ENCODE results near the gene SSC5D.
A peak's percentile ranks its signal among the peaks of the same experiment; 100 is the strongest.

Gene SSC5D

DNA sequence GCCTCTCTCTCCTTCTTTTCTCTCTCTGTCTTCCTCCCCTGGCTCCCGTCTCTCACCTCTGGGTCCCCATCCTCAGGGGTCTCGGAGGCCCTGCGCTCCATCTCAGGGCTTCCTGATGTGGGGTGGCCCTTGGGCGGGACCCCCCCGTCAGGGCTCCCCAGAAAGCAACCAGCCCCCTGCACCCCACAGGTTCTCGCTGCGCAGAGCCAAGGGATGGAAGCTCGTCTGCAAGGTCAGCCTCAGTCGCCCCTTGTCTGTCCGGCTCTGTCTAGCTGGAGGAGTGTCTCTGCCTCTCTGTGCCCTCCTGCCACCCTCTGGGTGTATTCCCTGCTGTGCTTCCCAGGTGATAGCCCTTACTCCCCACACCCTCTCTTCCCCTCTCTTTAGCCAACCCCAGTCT lies 57.2 kb downstream of the SSC5D start, which contains the start of gene SBK3:
Gene SBK3 (minus strand): TSS at position 101 of the 400 bp plus-strand sequence. CDS start 0 bp downstream, at position 101.
- no peaks in the 10 kb centered on the region; the same call in 1 of the 2 replicates for H3K27me3 ChIP-seq (ENCODE audit: control insufficient read depth, insufficient read depth, low read length)
- H3K9me3 ChIP-seq (ENCODE audit: control insufficient read depth, insufficient read depth, low read depth, low read length) = no peaks in the 10 kb centered on the region
- H3K36me3 ChIP-seq (ENCODE audit: control insufficient read depth, insufficient read depth, low read length) = no peaks in the 10 kb centered on the region
- H3K9ac ChIP-seq (ENCODE audit: low read length) = no peak within 1 kb of the TSS
- no peak within 1 kb of the TSS for H3K27ac ChIP-seq (ENCODE audit: low read depth, low read length)
- peaks cover 33% of the 10 kb centered on the region for H3K4me1 ChIP-seq (ENCODE audit: control insufficient read depth, insufficient read depth, low read length)
- H3K4me3 ChIP-seq (ENCODE audit: low read depth, low read length) = no peak within 1 kb of the TSS

DNA sequence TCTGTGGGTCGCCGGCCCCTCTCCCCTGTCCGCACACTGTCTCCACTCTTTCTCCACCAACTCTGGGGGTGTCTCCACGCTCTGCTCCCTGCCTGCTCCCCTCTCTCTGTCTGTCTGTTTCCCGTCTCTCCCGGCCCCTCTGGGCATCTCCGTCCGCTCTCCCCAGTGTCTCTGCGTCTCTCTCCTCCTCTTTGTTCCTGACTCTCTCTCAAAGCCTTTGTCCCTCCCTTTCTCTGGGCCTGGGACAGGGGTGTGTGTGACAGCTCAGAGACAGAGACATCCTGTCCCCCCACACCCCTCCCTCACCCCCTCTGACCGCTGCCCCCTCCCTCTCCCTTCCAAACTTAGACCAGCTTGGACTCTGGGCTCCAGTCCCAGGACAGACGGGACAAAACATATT lies 57.8 kb downstream of the SSC5D start:
- no peaks in the 10 kb centered on the region for H3K9me3 ChIP-seq (ENCODE audit: control insufficient read depth, insufficient read depth, low read depth, low read length)
- no peak overlapping the region for H3K4me3 ChIP-seq (ENCODE audit: low read depth, low read length)
- H3K36me3 ChIP-seq (ENCODE audit: control insufficient read depth, insufficient read depth, low read length) = no peaks in the 10 kb centered on the region
- no peak overlapping the region for H3K27ac ChIP-seq (ENCODE audit: low read depth, low read length)
- H3K9ac ChIP-seq (ENCODE audit: low read length) = no peak overlapping the region
- peaks cover 33% of the 10 kb centered on the region for H3K4me1 ChIP-seq (ENCODE audit: control insufficient read depth, insufficient read depth, low read length)
- no peaks in the 10 kb centered on the region; the same call in 1 of the 2 replicates for H3K27me3 ChIP-seq (ENCODE audit: control insufficient read depth, insufficient read depth, low read length)

DNA sequence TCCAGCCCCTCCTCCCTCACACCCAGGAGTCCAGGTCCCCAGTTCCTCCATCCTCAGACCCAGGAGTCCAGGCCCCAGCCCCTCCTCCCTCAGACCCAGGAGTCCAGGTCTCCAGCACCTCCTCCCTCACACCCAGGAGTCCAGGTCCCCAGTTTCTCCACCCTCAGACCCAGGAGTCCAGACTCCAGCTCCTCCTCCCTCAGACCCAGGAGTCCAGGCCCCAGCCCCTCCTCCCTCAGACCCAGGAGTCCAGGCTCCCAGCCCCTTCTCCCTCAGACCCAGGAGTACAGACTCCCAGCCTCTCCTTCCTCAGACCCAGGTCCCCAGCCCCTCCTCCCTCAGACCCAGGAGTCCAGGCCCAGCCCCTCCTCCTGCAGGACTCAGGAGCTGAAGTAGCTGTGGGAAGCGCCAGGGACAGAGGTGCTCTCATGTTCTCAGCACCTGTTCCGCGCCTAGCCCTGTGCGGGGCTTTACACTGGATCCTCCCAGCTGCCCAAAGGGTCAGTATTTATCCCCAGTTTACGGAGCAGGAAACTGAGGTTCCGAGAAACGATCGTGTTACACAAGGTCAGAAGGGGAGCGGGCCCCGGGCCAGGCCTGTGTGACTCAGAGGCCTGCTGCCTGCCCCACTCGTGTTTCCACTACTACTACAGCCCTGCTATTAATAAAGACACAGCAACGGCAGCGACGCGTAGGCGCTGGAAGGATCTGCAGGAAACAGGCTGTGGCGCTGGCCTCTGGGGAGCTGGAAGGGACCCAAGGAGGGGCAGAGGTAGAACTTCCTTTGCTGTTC lies 58.8 kb downstream of the SSC5D start:
- no peak overlapping the region for H3K27ac ChIP-seq (ENCODE audit: low read depth, low read length)
- H3K4me3 ChIP-seq (ENCODE audit: low read depth, low read length) = no peak overlapping the region
- peaks cover 33% of the 10 kb centered on the region for H3K4me1 ChIP-seq (ENCODE audit: control insufficient read depth, insufficient read depth, low read length)
- H3K36me3 ChIP-seq (ENCODE audit: control insufficient read depth, insufficient read depth, low read length) = no peaks in the 10 kb centered on the region
- H3K9ac ChIP-seq (ENCODE audit: low read length) = no peak overlapping the region
- no peaks in the 10 kb centered on the region for H3K9me3 ChIP-seq (ENCODE audit: control insufficient read depth, insufficient read depth, low read depth, low read length)
- H3K27me3 ChIP-seq (ENCODE audit: control insufficient read depth, insufficient read depth, low read length) = no peaks in the 10 kb centered on the region; the same call in 1 of the 2 replicates

DNA sequence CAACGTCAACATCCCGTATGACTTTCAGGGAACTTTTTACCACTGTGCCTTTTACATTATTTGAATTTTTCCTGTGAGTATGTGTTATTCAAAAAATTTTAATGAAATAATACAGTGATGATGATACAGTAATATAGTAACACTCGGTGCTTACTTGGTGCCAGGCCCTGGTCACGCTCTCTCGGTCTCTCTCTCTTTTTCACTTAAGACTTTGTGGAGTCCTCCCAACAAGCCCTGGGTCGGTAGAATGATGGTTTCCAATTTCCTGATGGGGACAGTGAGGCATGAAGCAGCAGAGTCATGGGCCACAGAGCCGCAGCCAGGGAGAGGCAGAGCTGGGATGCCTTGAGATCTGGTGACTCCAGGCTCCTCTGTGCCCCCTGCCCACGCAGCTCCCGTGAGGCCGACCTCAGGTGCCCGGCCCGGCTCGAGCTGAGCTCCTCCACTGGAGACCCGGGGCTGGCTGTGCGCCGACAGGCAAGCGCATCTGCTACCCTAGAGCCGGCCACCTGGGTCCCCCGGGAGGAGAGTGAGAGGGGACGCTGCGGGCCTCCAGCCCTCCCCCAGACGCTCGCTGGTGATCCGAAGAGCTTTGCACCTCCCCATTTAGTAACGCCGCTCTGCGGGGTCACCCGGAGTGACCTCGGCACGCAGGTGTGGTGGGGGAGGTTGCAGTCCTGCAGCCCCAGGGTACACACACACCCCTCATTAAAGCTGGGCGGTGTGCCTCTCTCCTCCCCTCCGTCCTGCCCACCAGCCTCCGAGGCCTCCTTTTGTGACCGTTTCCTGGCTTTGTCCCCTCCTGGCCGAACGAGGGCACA lies 61.5 kb downstream of the SSC5D start:
- Histone ChIP-seq H3K36me3 (ENCODE audit: control insufficient read depth, insufficient read depth, low read length) (no peaks in the 10 kb centered on the region), H3K9ac (ENCODE audit: low read length) (peak overlapping the region; percentile 63), H3K27ac (ENCODE audit: low read depth, low read length) (peak overlapping the region; percentile 13; the same call in 1 of the 2 replicates), H3K9me3 (ENCODE audit: control insufficient read depth, insufficient read depth, low read depth, low read length) (no peaks in the 10 kb centered on the region), H3K4me3 (ENCODE audit: low read depth, low read length) (peak overlapping the region; percentile 52), H3K27me3 (ENCODE audit: control insufficient read depth, insufficient read depth, low read length) (peaks cover 13% of the 10 kb centered on the region; the same call in 1 of the 2 replicates), H3K4me1 (ENCODE audit: control insufficient read depth, insufficient read depth, low read length) (peaks cover 44% of the 10 kb centered on the region)

DNA sequence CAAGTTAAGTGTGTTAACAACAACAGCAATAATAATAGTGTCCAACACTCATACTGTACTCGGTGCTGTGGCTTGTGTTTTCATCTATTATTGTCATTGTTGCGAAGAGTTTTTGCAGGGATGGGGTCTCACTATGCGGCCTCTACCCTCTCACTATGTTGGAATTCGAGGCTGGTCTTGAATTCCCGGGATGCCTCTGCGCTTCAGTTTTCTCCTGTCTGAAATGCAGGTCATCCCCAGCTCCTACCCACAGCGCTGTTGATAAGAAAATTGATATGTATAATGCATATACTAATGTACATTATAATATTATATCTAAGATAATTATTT lies 62.0 kb downstream of the SSC5D start:
- Histone ChIP-seq H3K27me3 (ENCODE audit: control insufficient read depth, insufficient read depth, low read length) (peaks cover 13% of the 10 kb centered on the region; the same call in 1 of the 2 replicates), H3K36me3 (ENCODE audit: control insufficient read depth, insufficient read depth, low read length) (no peaks in the 10 kb centered on the region), H3K9ac (ENCODE audit: low read length) (peak overlapping the region; percentile 63), H3K4me3 (ENCODE audit: low read depth, low read length) (peak overlapping the region; percentile 52), H3K9me3 (ENCODE audit: control insufficient read depth, insufficient read depth, low read depth, low read length) (no peaks in the 10 kb centered on the region), H3K4me1 (ENCODE audit: control insufficient read depth, insufficient read depth, low read length) (peaks cover 44% of the 10 kb centered on the region), H3K27ac (ENCODE audit: low read depth, low read length) (no peak overlapping the region)

DNA sequence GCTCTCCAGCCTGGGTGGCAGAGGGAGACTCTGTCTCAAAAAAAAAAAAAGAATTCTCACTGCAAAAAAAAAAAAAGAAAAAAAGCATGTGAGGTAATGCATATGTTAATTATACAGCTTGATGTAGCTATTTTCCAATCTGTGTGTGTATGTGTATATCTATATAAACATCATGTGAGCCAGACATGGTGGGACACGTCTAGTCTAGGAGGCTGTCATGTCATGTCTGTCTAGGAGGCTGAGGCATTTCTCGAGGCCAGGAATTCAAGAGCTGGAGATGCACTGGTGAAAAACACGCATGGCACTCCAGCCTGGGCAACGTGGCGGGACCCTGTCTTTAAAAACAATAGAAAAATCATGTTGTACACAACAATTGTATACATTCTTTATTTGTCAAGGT lies 64.0 kb downstream of the SSC5D start:
- Histone ChIP-seq H3K27ac (ENCODE audit: low read depth, low read length) (no peak overlapping the region), H3K9ac (ENCODE audit: low read length) (no peak overlapping the region), H3K9me3 (ENCODE audit: control insufficient read depth, insufficient read depth, low read depth, low read length) (no peaks in the 10 kb centered on the region), H3K27me3 (ENCODE audit: control insufficient read depth, insufficient read depth, low read length) (peaks cover 13% of the 10 kb centered on the region; the same call in 1 of the 2 replicates), H3K4me3 (ENCODE audit: low read depth, low read length) (no peak overlapping the region), H3K36me3 (ENCODE audit: control insufficient read depth, insufficient read depth, low read length) (no peaks in the 10 kb centered on the region), H3K4me1 (ENCODE audit: control insufficient read depth, insufficient read depth, low read length) (peaks cover 29% of the 10 kb centered on the region)

DNA sequence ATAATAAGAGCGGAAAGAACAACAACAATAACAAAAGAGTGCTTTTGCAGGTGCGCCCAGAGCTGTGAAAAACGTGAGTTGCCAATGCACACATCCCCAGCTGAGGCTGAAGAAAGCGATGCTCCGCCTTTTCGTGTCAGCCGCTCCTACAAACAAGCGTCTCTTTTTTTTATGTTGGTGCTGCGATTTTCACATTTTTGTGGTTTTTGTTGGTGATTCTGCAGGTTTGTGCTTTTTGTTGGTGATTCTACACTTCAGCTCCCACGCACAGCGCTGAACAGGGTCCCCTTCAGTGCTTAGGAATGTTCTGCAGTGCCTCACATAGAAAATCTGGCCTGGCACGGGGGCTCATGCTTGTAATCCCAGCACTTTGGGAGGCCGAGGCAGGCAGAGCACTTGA lies 64.4 kb downstream of the SSC5D start:
- no peak overlapping the region for H3K27ac ChIP-seq (ENCODE audit: low read depth, low read length)
- H3K9ac ChIP-seq (ENCODE audit: low read length) = no peak overlapping the region
- H3K4me1 ChIP-seq (ENCODE audit: control insufficient read depth, insufficient read depth, low read length) = peaks cover 25% of the 10 kb centered on the region
- 0 out of 2 replicates have a peak overlapping the region, but pooled peaks have one; percentile 21 for H3K4me3 ChIP-seq (ENCODE audit: low read depth, low read length)
- no peaks in the 10 kb centered on the region for H3K9me3 ChIP-seq (ENCODE audit: control insufficient read depth, insufficient read depth, low read depth, low read length)
- H3K27me3 ChIP-seq (ENCODE audit: control insufficient read depth, insufficient read depth, low read length) = peaks cover 13% of the 10 kb centered on the region; the same call in 1 of the 2 replicates
- H3K36me3 ChIP-seq (ENCODE audit: control insufficient read depth, insufficient read depth, low read length) = no peaks in the 10 kb centered on the region

DNA sequence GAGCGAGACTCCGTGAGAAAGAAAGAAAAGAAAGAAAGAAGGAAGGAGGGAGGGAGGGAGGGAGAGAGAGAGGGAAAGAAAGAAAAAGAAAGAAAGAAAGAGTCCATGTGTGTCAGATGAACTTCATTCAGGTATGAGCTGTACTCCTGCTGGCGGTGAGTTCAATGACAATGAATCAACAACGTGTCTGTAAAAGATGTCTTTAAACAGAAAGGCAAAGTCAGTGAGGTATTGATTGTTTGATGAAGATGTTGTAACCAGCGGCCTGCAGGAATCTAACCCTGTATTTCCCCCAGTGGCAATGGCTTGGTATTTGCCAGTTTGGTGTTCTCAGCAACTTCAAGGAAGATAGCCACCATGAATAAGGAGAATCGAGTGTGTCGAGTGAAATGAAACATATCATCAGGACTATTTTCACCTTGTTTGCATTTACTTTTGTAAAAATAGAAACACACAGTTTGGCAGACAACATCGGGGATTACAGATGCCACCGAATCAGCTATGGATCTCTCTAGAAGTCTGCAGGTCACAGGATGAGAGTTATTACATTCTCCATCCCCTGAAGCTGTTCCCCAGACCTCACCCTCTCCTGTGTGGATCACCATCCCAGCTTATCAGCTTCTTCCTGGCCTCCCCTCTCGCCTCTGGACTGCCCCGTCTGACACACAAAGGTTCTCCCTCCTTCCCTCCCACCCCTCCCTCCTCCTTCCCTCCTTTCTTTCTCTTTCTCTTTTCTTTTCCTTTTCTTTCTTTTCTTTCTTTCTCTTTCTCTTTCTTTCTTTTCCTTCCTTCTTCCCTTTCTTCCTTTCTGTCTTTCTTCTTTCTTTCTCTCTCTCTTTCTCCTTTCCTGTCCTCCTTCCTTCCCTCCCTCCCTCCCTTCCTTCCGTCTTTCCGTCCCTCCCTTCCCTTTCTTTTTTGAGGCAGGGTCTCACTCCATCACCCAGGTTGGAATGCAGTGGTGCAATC lies 65.3 kb downstream of the SSC5D start:
- Histone ChIP-seq H3K27me3 (ENCODE audit: control insufficient read depth, insufficient read depth, low read length) (peaks cover 13% of the 10 kb centered on the region; the same call in 1 of the 2 replicates), H3K4me1 (ENCODE audit: control insufficient read depth, insufficient read depth, low read length) (peaks cover 24% of the 10 kb centered on the region), H3K9me3 (ENCODE audit: control insufficient read depth, insufficient read depth, low read depth, low read length) (no peaks in the 10 kb centered on the region), H3K27ac (ENCODE audit: low read depth, low read length) (no peak overlapping the region), H3K9ac (ENCODE audit: low read length) (no peak overlapping the region), H3K36me3 (ENCODE audit: control insufficient read depth, insufficient read depth, low read length) (no peaks in the 10 kb centered on the region), H3K4me3 (ENCODE audit: low read depth, low read length) (no peak overlapping the region)

DNA sequence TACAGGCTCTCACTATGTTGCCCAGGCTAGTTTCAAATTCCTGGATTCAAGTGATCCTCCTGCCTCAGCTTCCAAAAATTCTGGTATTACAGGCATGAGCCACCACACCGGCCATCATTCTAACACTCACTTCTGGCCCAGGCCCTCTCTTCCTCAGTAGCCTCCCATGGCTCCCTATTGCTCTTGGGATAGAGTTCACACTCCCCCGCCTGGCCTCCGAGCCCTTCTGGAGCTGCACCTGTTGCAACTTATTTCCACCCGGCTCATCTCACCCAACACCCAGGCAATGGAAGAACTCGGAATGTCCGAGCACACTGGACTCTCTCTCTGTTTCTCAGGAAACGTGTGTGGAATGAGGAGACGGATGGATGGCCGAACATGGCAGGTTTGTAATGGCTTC lies 66.1 kb downstream of the SSC5D start:
- H3K9me3 ChIP-seq (ENCODE audit: control insufficient read depth, insufficient read depth, low read depth, low read length) = no peaks in the 10 kb centered on the region
- H3K4me1 ChIP-seq (ENCODE audit: control insufficient read depth, insufficient read depth, low read length) = peaks cover 23% of the 10 kb centered on the region
- H3K27ac ChIP-seq (ENCODE audit: low read depth, low read length) = no peak overlapping the region
- no peak overlapping the region for H3K9ac ChIP-seq (ENCODE audit: low read length)
- no peaks in the 10 kb centered on the region for H3K36me3 ChIP-seq (ENCODE audit: control insufficient read depth, insufficient read depth, low read length)
- H3K27me3 ChIP-seq (ENCODE audit: control insufficient read depth, insufficient read depth, low read length) = peaks cover 13% of the 10 kb centered on the region; the same call in 1 of the 2 replicates
- no peak overlapping the region for H3K4me3 ChIP-seq (ENCODE audit: low read depth, low read length)

DNA sequence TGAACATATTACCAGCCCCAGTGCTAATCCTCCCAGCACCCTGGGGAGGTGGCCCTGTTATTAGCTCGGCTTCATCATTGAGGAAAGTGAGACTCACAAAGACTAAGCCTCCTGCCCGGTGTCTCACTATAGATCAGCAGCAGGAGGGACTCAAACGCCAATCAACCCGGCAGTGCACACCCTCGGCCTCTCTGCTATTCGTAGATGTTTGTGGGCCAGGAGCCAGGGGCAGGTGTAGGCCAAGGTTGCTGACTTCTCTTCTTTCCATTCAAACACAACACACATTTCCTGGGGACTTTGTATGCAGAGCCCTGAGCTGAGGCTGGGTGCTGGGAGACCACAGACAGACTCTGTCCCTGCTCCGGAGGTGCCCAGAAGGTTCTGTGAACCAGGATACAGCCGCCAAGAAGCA lies 66.5 kb downstream of the SSC5D start:
- H3K27me3 ChIP-seq (ENCODE audit: control insufficient read depth, insufficient read depth, low read length) = peaks cover 13% of the 10 kb centered on the region; the same call in 1 of the 2 replicates
- no peaks in the 10 kb centered on the region for H3K9me3 ChIP-seq (ENCODE audit: control insufficient read depth, insufficient read depth, low read depth, low read length)
- H3K27ac ChIP-seq (ENCODE audit: low read depth, low read length) = no peak overlapping the region
- no peak overlapping the region for H3K9ac ChIP-seq (ENCODE audit: low read length)
- peaks cover 18% of the 10 kb centered on the region for H3K4me1 ChIP-seq (ENCODE audit: control insufficient read depth, insufficient read depth, low read length)
- H3K4me3 ChIP-seq (ENCODE audit: low read depth, low read length) = no peak overlapping the region
- no peaks in the 10 kb centered on the region for H3K36me3 ChIP-seq (ENCODE audit: control insufficient read depth, insufficient read depth, low read length)

Measured in HUES6 (cell line).